K562 (cell line): ENCODE measurements around the gene BGN. TPM values are rescaled to one million over a fixed set of nuclear protein-coding genes. Genes with fewer than 3 reads are reported as not detected.

Source experiments
- ATAC-seq: fragments of 200-7000 bp; cut with Tn5 transposase; 3 replicates; pipeline ENCODE4 v1.9.1; 2020; ENCODE audit warnings: moderate library complexity
- BruUV-seq: library from RNA; stranded (reverse); fragments of 400-500 nt; replicated peaks from 2 replicates; lab custom pipeline; 2021; lab: Mats Ljungman, UMichigan
- CTCF ChIA-PET: fragments of 300-600 bp; formaldehyde crosslinking; extraction: SDS; loops from one replicate; lab custom pipeline; 2021; ENCODE audit warnings: low intra/inter-chr PET ratio; lab: Yijun Ruan, JAX
- POLR2A ChIA-PET: fragments of 300-600, 350-650 bp; sonication (Branson Sonifier 250); formaldehyde crosslinking; extraction: SDS; loops from one replicate; lab custom pipeline; 2021; ENCODE audit warnings: antibody characterized with exemption, inconsistent platforms; lab: Yijun Ruan, JAX
- DNase-seq, 4 experiments: peaks; one replicate each; pipeline versions ENCODE4 v3.0.0 to v3.0.0-alpha.2; 2011 to 2018; ENCODE audit warnings: low spot score in 3 of 4, mixed read lengths in 3 of 4; ENCODE audit errors: extremely low read depth in 1 of 4
- FAIRE-seq: peaks from 2 replicates; lab custom pipeline; 2011; peaks lifted over from hg19 to GRCh38; lab: Jason Lieb, UNC
- H2AFZ ChIP-seq: 2 replicates; pipeline ENCODE4 v1.6.0; 2011; ENCODE audit warnings: low read depth, low read length, control low read depth, inconsistent platforms
- H3K27ac ChIP-seq: fragments of 200-600 bp; 3 replicates; pipeline ENCODE4 v1.8.0; 2011; ENCODE audit warnings: low read depth, mild to moderate bottlenecking, control low read depth, inconsistent platforms, low read length, moderate library complexity, mixed read lengths; ENCODE audit errors: extremely low read depth
- H3K27me3 ChIP-seq, 2 experiments: fragments of 300-600 bp in 1 of 2; 2 replicates in 1 of 2; 3 replicates in 1 of 2; pipeline versions ENCODE4 v1.6.0 to v1.8.0; 2011; ENCODE audit warnings: inconsistent platforms in 2 of 2, low read length in 2 of 2, mild to moderate bottlenecking in 1 of 2, mixed read lengths in 1 of 2, moderate library complexity in 1 of 2; ENCODE audit not compliant: control insufficient read depth in 2 of 2, insufficient read depth in 2 of 2
- H3K36me3 ChIP-seq: fragments of 300-600 bp; 3 replicates; pipeline ENCODE4 v1.8.0; 2011; ENCODE audit warnings: mild to moderate bottlenecking, low read length, inconsistent platforms; ENCODE audit not compliant: control insufficient read depth, insufficient read depth
- H3K4me1 ChIP-seq, 2 experiments: fragments of 200-600 bp in 1 of 2; replicated peaks in 1 of 2; 2 replicates in 1 of 2; 3 replicates in 1 of 2; pipeline versions ENCODE4 v1.5.1 to v1.8.0; 2011; ENCODE audit warnings: inconsistent platforms in 2 of 2, low read length in 2 of 2, mild to moderate bottlenecking in 1 of 2, mixed read lengths in 1 of 2, moderate library complexity in 1 of 2; ENCODE audit not compliant: control insufficient read depth in 2 of 2, insufficient read depth in 2 of 2
- H3K4me2 ChIP-seq: 2 replicates; pipeline ENCODE4 v1.6.1; 2011; ENCODE audit warnings: low read length, control low read depth, inconsistent platforms, mixed read lengths; ENCODE audit not compliant: insufficient read depth
- H3K4me3 ChIP-seq: fragments of 200-600 bp; sonication (generic), shearing (Covaris generic); 2 replicates; pipeline ENCODE4 v1.5.1; 2016; ENCODE audit warnings: control low read depth, inconsistent platforms
- H3K79me2 ChIP-seq: fragments of 200-600 bp; 3 replicates; pipeline ENCODE4 v1.8.0; 2011; ENCODE audit warnings: low read length, inconsistent platforms; ENCODE audit not compliant: control insufficient read depth, insufficient read depth
- H3K9ac ChIP-seq, 2 experiments: 2 replicates each; pipeline versions ENCODE4 v1.6.0 to v1.6.1; 2011; ENCODE audit warnings: low read depth in 2 of 2, low read length in 2 of 2, control low read depth in 1 of 2, inconsistent platforms in 1 of 2, mild to moderate bottlenecking in 1 of 2, mixed read lengths in 1 of 2; ENCODE audit not compliant: insufficient read depth in 1 of 2
- H3K9me1 ChIP-seq: one replicate; pipeline ENCODE4 v1.6.0; 2011; ENCODE audit warnings: inconsistent platforms, mild to moderate bottlenecking, low read length, moderate library complexity; ENCODE audit not compliant: control insufficient read depth, insufficient read depth
- H3K9me3 ChIP-seq: replicated peaks from 2 replicates; pipeline ENCODE4 v1.5.1; 2011; ENCODE audit warnings: low read depth, low read length, inconsistent platforms; ENCODE audit not compliant: control insufficient read depth, insufficient read depth
- H4K20me1 ChIP-seq: replicated peaks from 2 replicates; pipeline ENCODE4 v1.6.1; 2011; ENCODE audit warnings: low read length, inconsistent platforms, mixed read lengths; ENCODE audit not compliant: control insufficient read depth, insufficient read depth
- FOXA1 ChIP-seq: fragments of 450-650 bp; IDR thresholded peaks from 2 replicates; pipeline ENCODE4 v1.6.1; 2016; ENCODE audit warnings: mild to moderate bottlenecking, borderline replicate concordance
- FOXP1 ChIP-seq: sonication (generic); formaldehyde crosslinking; IDR thresholded peaks from 2 replicates; pipeline ENCODE4 v1.8.0; 2022; ENCODE audit warnings: mild to moderate bottlenecking, missing genetic modification reagents
- ILF3 ChIP-seq: fragments of 450-650 bp; IDR thresholded peaks from 2 replicates; pipeline ENCODE4 v1.6.1; 2018; ENCODE audit warnings: antibody characterized with exemption, mild to moderate bottlenecking, moderate library complexity, borderline replicate concordance
- PML ChIP-seq: IDR thresholded peaks from 2 replicates; pipeline ENCODE4 v1.6.1; 2012; ENCODE audit warnings: low read length, inconsistent platforms
- PRMT5 ChIP-seq: sonication (generic); formaldehyde crosslinking; IDR thresholded peaks from 2 replicates; pipeline ENCODE4 v1.5.0; 2020; ENCODE audit warnings: missing genetic modification reagents
- SP2 ChIP-seq: IDR thresholded peaks from 2 replicates; pipeline ENCODE4 v1.6.1; 2011; ENCODE audit warnings: mild to moderate bottlenecking, low read depth, low read length, moderate library complexity; ENCODE audit not compliant: poor library complexity, severe bottlenecking; ENCODE audit errors: extremely low read depth
- ZNF324 ChIP-seq: fragments of 250-450 bp; sonication (Bioruptor Pico); IDR thresholded peaks from 2 replicates; pipeline ENCODE4 v1.4.0; 2020; ENCODE audit warnings: mild to moderate bottlenecking
- WGBS: fragments of 100-300 bp; shearing (Covaris generic); methylation state at CpG from one replicate; pipeline ENCODE4 v1.1.6; 2016; ENCODE audit warnings: low coverage, mixed read lengths; ENCODE audit not compliant: insufficient coverage; ENCODE audit errors: missing lambda C conversion rate; 5-methylcytosine and 5-hydroxymethylcytosine counted together
- in situ Hi-C: fragments of 300-500 bp; cut with MboI; formaldehyde crosslinking; loops from 4 replicates; pipeline ENCODE4 v1.15.0; 2018; ENCODE audit warnings: inconsistent platforms, mixed read lengths
- intact Hi-C: fragments of 100-400 bp; cut with micrococcal nuclease; formaldehyde crosslinking; loops from 2 replicates; pipeline ENCODE4 v1.14.2; 2022
- polyA plus RNA-seq, 8 experiments: library from polyadenylated mRNA; depleted of rRNA in 4 of 8; stranded (reverse) in 5 of 8; unstranded in 3 of 8; fragments of >200 nt; fragmentation: Nextera tagmentation in 2 of 8; fragmentation: Illumina TruSeq in 1 of 8; extraction: Ambion mirVana in 2 of 8; extraction: Trizol in 1 of 8; gene quantifications; 2 replicates each; pipeline versions ENCODE4 v1.2.1 to v1.2.3, GENCODE V29; 2011 to 2014; ENCODE audit warnings: inconsistent platforms in 1 of 8, missing spikeins in 1 of 8
- total RNA-seq, 7 experiments: library from RNA; depleted of rRNA in 6 of 7; stranded (reverse); fragments of >200 nt in 6 of 7; fragmentation: Illumina TruSeq in 2 of 7; extraction: Trizol in 2 of 7; gene quantifications; 2 replicates each; pipeline versions ENCODE4 v1.2.1 to v1.2.3, GENCODE V29; 2011 to 2021; ENCODE audit warnings: low replicate concordance in 1 of 7
- TF ChIP-seq, protein P1 (sequence below): fragments of 450-650 bp; formaldehyde crosslinking; conservative IDR thresholded peaks from 2 replicates; pipeline ENCODE4 v1.4.0; 2022; ENCODE audit warnings: mild to moderate bottlenecking, missing genetic modification characterization
- TF ChIP-seq, protein P2 (sequence below): fragments of 450-650 bp; IDR thresholded peaks from 2 replicates; pipeline ENCODE4 v1.6.1; 2016; ENCODE audit warnings: borderline replicate concordance
- TF ChIP-seq, protein P3 (sequence below): sonication (generic); formaldehyde crosslinking; IDR thresholded peaks from 2 replicates; pipeline ENCODE4 v1.5.0; 2020; ENCODE audit warnings: missing genetic modification reagents

Gene BGN
- total and polyA plus RNA-seq, 9 of the 15 experiments (the other 6 are each of a cell fraction or from before 2014, with no cell fraction given) = 0.11 TPM; not detected in 8

DNA sequence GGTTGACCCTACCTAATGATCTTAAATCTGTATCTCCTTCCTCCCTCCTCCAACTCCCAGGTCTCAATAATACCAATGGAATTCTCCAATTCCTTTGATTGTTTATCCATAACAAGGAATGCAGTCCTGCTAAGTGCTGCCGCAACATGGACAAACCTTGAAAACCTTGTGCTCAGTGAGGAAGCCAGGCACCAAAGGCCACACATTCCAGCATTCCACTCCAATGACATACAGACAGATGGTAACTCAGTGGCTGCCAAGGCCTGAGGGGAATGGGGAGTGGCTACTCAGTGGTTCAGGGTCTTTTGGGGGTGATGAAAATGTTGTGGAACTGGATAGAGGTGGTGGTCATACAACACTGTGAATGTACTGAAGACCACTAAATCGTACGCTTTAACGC is 34.8 kb upstream of the BGN start:
- no TSS peak for BruUV-seq
- Histone ChIP-seq H4K20me1 (peaks cover 11% of the 10 kb centered on the region; the same call in 1 of the 2 replicates), H3K9me3 (no peaks in the 10 kb centered on the region), H3K9me1 (peaks cover 3% of the 10 kb centered on the region), H3K4me2 (no peak overlapping the region), H3K79me2 (no peaks in the 10 kb centered on the region), H3K4me3 (no peak overlapping the region), H3K36me3 (peaks cover 85% of the 10 kb centered on the region), H3K27ac (no peak overlapping the region), H2AFZ (no peak overlapping the region), H3K27me3 (no peaks in the 10 kb centered on the region), H3K9ac (no peak overlapping the region), H3K4me1 (peaks cover 0 to 5% of the 10 kb centered on the region in 2 experiments; a peak in 1 of 5 replicates)
- DNase-seq = no peak
- ChIA-PET CTCF (no interaction called here), POLR2A (interaction anchor here (1.0 kb wide), 1 partner anchor 19 kb away, joined by 3 read pairs; no protein-coding TSS in a partner anchor)
- TF ChIP-seq FOXA1 (no peak), ILF3 (no peak), SP2 (no peak), ZNF324 (no peak), PRMT5 (CRISPR knock-in tag) (no peak), PML (no peak), FOXP1 (CRISPR knock-in tag) (no peak)
- TF ChIP-seq, protein P1, sequence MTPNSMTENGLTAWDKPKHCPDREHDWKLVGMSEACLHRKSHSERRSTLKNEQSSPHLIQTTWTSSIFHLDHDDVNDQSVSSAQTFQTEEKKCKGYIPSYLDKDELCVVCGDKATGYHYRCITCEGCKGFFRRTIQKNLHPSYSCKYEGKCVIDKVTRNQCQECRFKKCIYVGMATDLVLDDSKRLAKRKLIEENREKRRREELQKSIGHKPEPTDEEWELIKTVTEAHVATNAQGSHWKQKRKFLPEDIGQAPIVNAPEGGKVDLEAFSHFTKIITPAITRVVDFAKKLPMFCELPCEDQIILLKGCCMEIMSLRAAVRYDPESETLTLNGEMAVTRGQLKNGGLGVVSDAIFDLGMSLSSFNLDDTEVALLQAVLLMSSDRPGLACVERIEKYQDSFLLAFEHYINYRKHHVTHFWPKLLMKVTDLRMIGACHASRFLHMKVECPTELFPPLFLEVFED = no peak
- TF ChIP-seq, protein P2, sequence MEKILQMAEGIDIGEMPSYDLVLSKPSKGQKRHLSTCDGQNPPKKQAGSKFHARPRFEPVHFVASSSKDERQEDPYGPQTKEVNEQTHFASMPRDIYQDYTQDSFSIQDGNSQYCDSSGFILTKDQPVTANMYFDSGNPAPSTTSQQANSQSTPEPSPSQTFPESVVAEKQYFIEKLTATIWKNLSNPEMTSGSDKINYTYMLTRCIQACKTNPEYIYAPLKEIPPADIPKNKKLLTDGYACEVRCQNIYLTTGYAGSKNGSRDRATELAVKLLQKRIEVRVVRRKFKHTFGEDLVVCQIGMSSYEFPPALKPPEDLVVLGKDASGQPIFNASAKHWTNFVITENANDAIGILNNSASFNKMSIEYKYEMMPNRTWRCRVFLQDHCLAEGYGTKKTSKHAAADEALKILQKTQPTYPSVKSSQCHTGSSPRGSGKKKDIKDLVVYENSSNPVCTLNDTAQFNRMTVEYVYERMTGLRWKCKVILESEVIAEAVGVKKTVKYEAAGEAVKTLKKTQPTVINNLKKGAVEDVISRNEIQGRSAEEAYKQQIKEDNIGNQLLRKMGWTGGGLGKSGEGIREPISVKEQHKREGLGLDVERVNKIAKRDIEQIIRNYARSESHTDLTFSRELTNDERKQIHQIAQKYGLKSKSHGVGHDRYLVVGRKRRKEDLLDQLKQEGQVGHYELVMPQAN = no peak
- TF ChIP-seq, protein P3, sequence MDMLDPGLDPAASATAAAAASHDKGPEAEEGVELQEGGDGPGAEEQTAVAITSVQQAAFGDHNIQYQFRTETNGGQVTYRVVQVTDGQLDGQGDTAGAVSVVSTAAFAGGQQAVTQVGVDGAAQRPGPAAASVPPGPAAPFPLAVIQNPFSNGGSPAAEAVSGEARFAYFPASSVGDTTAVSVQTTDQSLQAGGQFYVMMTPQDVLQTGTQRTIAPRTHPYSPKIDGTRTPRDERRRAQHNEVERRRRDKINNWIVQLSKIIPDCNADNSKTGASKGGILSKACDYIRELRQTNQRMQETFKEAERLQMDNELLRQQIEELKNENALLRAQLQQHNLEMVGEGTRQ (CRISPR knock-in tag) = no peak
- no peak for ATAC-seq
- FAIRE-seq = no peak
- intact Hi-C loops (loop anchor here (1.0 kb wide), 1 partner anchor 47 kb away; no protein-coding TSS in a partner anchor), in situ Hi-C loops (no loop called here)
- WGBS = 100% methylated on average over 4 of the region's 4 CpGs
